ENCODE measurements around the gene MAP3K14. TPM values are rescaled to one million over a fixed set of nuclear protein-coding genes. Genes with fewer than 3 reads are reported as not detected.

Gene MAP3K14
- total RNA-seq, 1 experiment from 2014 or later = 7.8 TPM

- no peak overlapping the region for H3K4me2 ChIP-seq (ENCODE audit: insufficient read depth, insufficient read length, low read length)
- Mint-ChIP-seq H3K27ac (peak overlapping the region in 1 of 3 experiments; percentile 10; a peak in 2 of 7 replicates), H3K9me3 (no peaks in the 10 kb centered on the region), H3K4me1 (peaks cover 0 to 3% of the 10 kb centered on the region in 2 experiments; a peak in 2 of 4 replicates), H3K4me3 (no peak overlapping the region), H3K27me3 (ENCODE audit: low read depth) (no peaks in the 10 kb centered on the region), H3K36me3 (ENCODE audit: insufficient read depth in 1 of 3, low read depth in 3 of 3) (no peaks in the 10 kb centered on the region; a peak in 2 of 7 replicates)
- no peak overlapping the region for H2BK12ac ChIP-seq (ENCODE audit: insufficient read length, low read depth, low read length)
- H3T11ph ChIP-seq (ENCODE audit: low read length) = no peak overlapping the region
- no peaks in the 10 kb centered on the region for H3K9me3 ChIP-seq (ENCODE audit: control insufficient read depth, low read depth, low read length)
- no peaks in the 10 kb centered on the region for H3K4me1 ChIP-seq (ENCODE audit: insufficient read depth, low read length)
- H2AK5ac ChIP-seq (ENCODE audit: insufficient read length, low read length) = no peak overlapping the region
- DNase-seq = no peak
- no peak overlapping the region for H4K5ac ChIP-seq (ENCODE audit: insufficient read length, low read depth, low read length)
- TF ChIP-seq CTCF (conservative IDR thresholded peaks at IDR 0.05) = no peak
- no peak overlapping the region for H3K23ac ChIP-seq (ENCODE audit: insufficient read length, low read depth, low read length)
- H3K4ac ChIP-seq (ENCODE audit: low read depth, low read length) = no peak overlapping the region
- no peak overlapping the region for H4K8ac ChIP-seq (replicated peaks; ENCODE audit: insufficient read length, low read depth, low read length)
- WGBS (ENCODE audit: extremely low coverage, insufficient read length, low lambda C conversion rate) = no CpG with 5 or more reads among the region's 7 CpGs
- no peaks in the 10 kb centered on the region for H3K23me2 ChIP-seq (ENCODE audit: insufficient read length, low read depth, low read length, poor library complexity, severe bottlenecking)
- no peak overlapping the region for H2BK5ac ChIP-seq (ENCODE audit: insufficient read length, low read length)
- H3K14ac ChIP-seq (ENCODE audit: insufficient read depth, low read length) = no peak overlapping the region
- H2BK20ac ChIP-seq (ENCODE audit: low read depth, low read length, poor library complexity, severe bottlenecking) = no peak overlapping the region
- no peak overlapping the region for H3K56ac ChIP-seq (ENCODE audit: insufficient read length, low read depth, low read length)
- H4K91ac ChIP-seq (ENCODE audit: insufficient read length, low read depth, low read length) = no peak overlapping the region
- no peaks in the 10 kb centered on the region; the same call in 1 of the 2 replicates for H3K79me2 ChIP-seq (ENCODE audit: insufficient read depth, low read length)
- no peak overlapping the region for H3K18ac ChIP-seq (ENCODE audit: insufficient read length, low read depth, low read length)
- no peaks in the 10 kb centered on the region for H3K79me1 ChIP-seq (ENCODE audit: insufficient read depth, low read depth, low read length, poor library complexity, severe bottlenecking)
- no peak overlapping the region for H3K9ac ChIP-seq (ENCODE audit: extremely low read depth, insufficient read length, low read length)
- no peak overlapping the region for H2AFZ ChIP-seq (ENCODE audit: low read length)
- no peaks in the 10 kb centered on the region for H4K20me1 ChIP-seq (ENCODE audit: control insufficient read depth, insufficient read depth, insufficient read length)
- no peak overlapping the region for H2BK15ac ChIP-seq (ENCODE audit: low read depth, low read length)
- H3K27ac ChIP-seq (ENCODE audit: insufficient read length, low read depth, low read length) = no peak overlapping the region
- no peak overlapping the region for H2BK120ac ChIP-seq (ENCODE audit: low read depth, low read length, poor library complexity, severe bottlenecking)
- H3K27me3 ChIP-seq (ENCODE audit: insufficient read depth, low read length) = no peaks in the 10 kb centered on the region
Observed at GRCh38 chr17:45300060-45300751, 16.6 kb downstream of the MAP3K14 start.
